ENCODE results near the gene LPCAT2.

GRCh38 chr16:55555436-55555835, 46.6 kb downstream of the LPCAT2 start:
- TF ChIP-seq CTCF (conservative IDR thresholded peaks at IDR 0.05 in 1 of 2, IDR thresholded peaks at IDR 0.05 in 1 of 2; ENCODE audit: extremely low read depth in 1 of 2, insufficient read depth in 1 of 2, low read depth in 1 of 2, low read length in 2 of 2) (no peak), EZH2 (IDR thresholded peaks at IDR 0.05; ENCODE audit: borderline replicate concordance, low read length) (no peak)

Data from mammary epithelial cell (primary cell).